ENCODE results near the gene PCDHA9. TPM values are rescaled to one million over a fixed set of nuclear protein-coding genes. Genes with fewer than 3 reads are reported as not detected.
"Not testable (repeated sequence)": the region's sequence is repeated elsewhere in the genome, so short reads cannot be mapped to it uniquely, and the experiment has no call there.

PCDHA9 gene
- total RNA-seq, 3 donors from 2014 or later: not detected

- H3K4me1 Mint-ChIP-seq (ENCODE audit: low read depth): no peaks in the 10 kb centered on the region
Observed at GRCh38 chr5:140857177-140857986, 9.2 kb downstream of the PCDHA9 start.

GRCh38 chr5:140857987-140858240 is 9.7 kb downstream of the PCDHA9 start:
- ATAC-seq (no peak), DNase-seq (no peak)
- Mint-ChIP-seq H3K4me3 (no peak overlapping the region), H3K36me3 (ENCODE audit: insufficient read depth) (no peaks in the 10 kb centered on the region), H3K9me3 (peaks cover 7% of the 10 kb centered on the region), H3K27me3 (ENCODE audit: low read depth) (peaks cover 2% of the 10 kb centered on the region), H3K4me1 (ENCODE audit: low read depth) (no peaks in the 10 kb centered on the region)

More at GRCh38 chr5:140857177-140857986, 9.2 kb downstream of the PCDHA9 start:
- Mint-ChIP-seq H3K36me3 (ENCODE audit: insufficient read depth) (no peaks in the 10 kb centered on the region), H3K27me3 (ENCODE audit: low read depth) (peaks cover 2% of the 10 kb centered on the region), H3K9me3 (peaks cover 7% of the 10 kb centered on the region), H3K4me3 (no peak overlapping the region)
- ATAC-seq (no peak), DNase-seq (no peak)

GRCh38 chr5:140862441-140863295 is 14.5 kb downstream of the PCDHA9 start:
- Mint-ChIP-seq H3K36me3 (ENCODE audit: insufficient read depth) (no peaks in the 10 kb centered on the region), H3K4me1 (ENCODE audit: low read depth) (no peaks in the 10 kb centered on the region), H3K9me3 (peaks cover 3% of the 10 kb centered on the region), H3K27me3 (ENCODE audit: low read depth) (peaks cover 5% of the 10 kb centered on the region), H3K4me3 (no peak overlapping the region)
- no peak for ATAC-seq
- DNase-seq: no peak

GRCh38 chr5:140868721-140869554 is 20.8 kb downstream of the PCDHA9 start, which contains the start of gene PCDHA11:
PCDHA11 (plus strand) TSS chr5:140868957; CDS start chr5:140869104, 147 bp downstream.
- DNase-seq (no peak), ATAC-seq (no peak)
- Mint-ChIP-seq H3K36me3 (ENCODE audit: insufficient read depth) (peaks cover 2% of the 10 kb centered on the region), H3K4me3 (no peak within 1 kb of the TSS), H3K9me3 (peaks cover 6% of the 10 kb centered on the region), H3K27me3 (ENCODE audit: low read depth) (peaks cover 18% of the 10 kb centered on the region), H3K4me1 (ENCODE audit: low read depth) (no peaks in the 10 kb centered on the region)

- H3K4me1 Mint-ChIP-seq (ENCODE audit: low read depth): no peaks in the 10 kb centered on the region
- peaks cover 2% of the 10 kb centered on the region for H3K36me3 Mint-ChIP-seq (ENCODE audit: insufficient read depth)
- ATAC-seq (no peak), DNase-seq (no peak)
- H3K4me3 Mint-ChIP-seq: no peak overlapping the region
- H3K27me3 Mint-ChIP-seq (ENCODE audit: low read depth): peaks cover 21% of the 10 kb centered on the region
- peaks cover 6% of the 10 kb centered on the region for H3K9me3 Mint-ChIP-seq
Observed at GRCh38 chr5:140869555-140869886, 21.3 kb downstream of the PCDHA9 start.

- Mint-ChIP-seq H3K4me3 (no peak overlapping the region), H3K4me1 (ENCODE audit: low read depth) (no peaks in the 10 kb centered on the region), H3K9me3 (peaks cover 6% of the 10 kb centered on the region), H3K27me3 (ENCODE audit: low read depth) (peaks cover 26% of the 10 kb centered on the region), H3K36me3 (ENCODE audit: insufficient read depth) (peaks cover 2% of the 10 kb centered on the region)
- DNase-seq (no peak), ATAC-seq (no peak)
Observed at GRCh38 chr5:140870221-140871201, 22.3 kb downstream of the PCDHA9 start.

GRCh38 chr5:140875085-140876065 is 27.2 kb downstream of the PCDHA9 start, which contains the start of gene PCDHA12:
PCDHA12 (plus strand) TSS chr5:140875308; CDS start chr5:140875473, 165 bp downstream.
- Mint-ChIP-seq H3K4me1 (ENCODE audit: low read depth) (no peaks in the 10 kb centered on the region), H3K36me3 (ENCODE audit: insufficient read depth) (no peaks in the 10 kb centered on the region), H3K27me3 (ENCODE audit: low read depth) (peaks cover 42% of the 10 kb centered on the region), H3K4me3 (no peak within 1 kb of the TSS), H3K9me3 (peaks cover 14% of the 10 kb centered on the region)
- no peak for DNase-seq
- ATAC-seq: no peak

- DNase-seq; H3K4me1 Mint-ChIP-seq (ENCODE audit: low read depth); H3K4me3 Mint-ChIP-seq; H3K36me3 Mint-ChIP-seq (ENCODE audit: insufficient read depth); ATAC-seq: not testable (repeated sequence)
- Mint-ChIP-seq H3K9me3 (peaks cover 25% of the 10 kb centered on the region), H3K27me3 (ENCODE audit: low read depth) (peaks cover 48% of the 10 kb centered on the region)
Observed at GRCh38 chr5:140876541-140877261, 28.5 kb downstream of the PCDHA9 start.

- ATAC-seq (no peak), DNase-seq (no peak)
- Mint-ChIP-seq H3K4me1 (ENCODE audit: low read depth) (no peaks in the 10 kb centered on the region), H3K9me3 (peaks cover 27% of the 10 kb centered on the region), H3K36me3 (ENCODE audit: insufficient read depth) (no peaks in the 10 kb centered on the region), H3K4me3 (no peak overlapping the region), H3K27me3 (ENCODE audit: low read depth) (peaks cover 48% of the 10 kb centered on the region)
Observed at GRCh38 chr5:140877262-140877581, 29.0 kb downstream of the PCDHA9 start.

- no peak for ATAC-seq
- H3K36me3 Mint-ChIP-seq (ENCODE audit: insufficient read depth): no peaks in the 10 kb centered on the region
- H3K9me3 Mint-ChIP-seq: peaks cover 37% of the 10 kb centered on the region
- no peaks in the 10 kb centered on the region for H3K4me1 Mint-ChIP-seq (ENCODE audit: low read depth)
- H3K4me3 Mint-ChIP-seq: no peak within 1 kb of the TSS
- no peak for DNase-seq
- peaks cover 34% of the 10 kb centered on the region for H3K27me3 Mint-ChIP-seq (ENCODE audit: low read depth)
Observed at GRCh38 chr5:140881889-140882590, 33.9 kb downstream of the PCDHA9 start, which contains the start of gene PCDHA13. PCDHA13 (plus strand) TSS chr5:140882124; CDS start chr5:140882269, 145 bp downstream.

- H3K4me3 Mint-ChIP-seq: no peak overlapping the region
- peaks cover 34% of the 10 kb centered on the region for H3K27me3 Mint-ChIP-seq (ENCODE audit: low read depth)
- no peak for ATAC-seq
- no peaks in the 10 kb centered on the region for H3K4me1 Mint-ChIP-seq (ENCODE audit: low read depth)
- peaks cover 41% of the 10 kb centered on the region for H3K9me3 Mint-ChIP-seq
- no peaks in the 10 kb centered on the region for H3K36me3 Mint-ChIP-seq (ENCODE audit: insufficient read depth)
- DNase-seq: no peak
Observed at GRCh38 chr5:140882591-140882899, 34.4 kb downstream of the PCDHA9 start.

- H3K4me1 Mint-ChIP-seq (ENCODE audit: low read depth): no peaks in the 10 kb centered on the region
Observed at GRCh38 chr5:140883373-140883772, 35.2 kb downstream of the PCDHA9 start.

More at GRCh38 chr5:140883373-140883772, 35.2 kb downstream of the PCDHA9 start:
- no peaks in the 10 kb centered on the region for H3K36me3 Mint-ChIP-seq (ENCODE audit: insufficient read depth)
- H3K9me3 Mint-ChIP-seq: peaks cover 42% of the 10 kb centered on the region
- H3K4me3 Mint-ChIP-seq: no peak overlapping the region
- ATAC-seq (no peak), DNase-seq (no peak)
- peaks cover 32% of the 10 kb centered on the region for H3K27me3 Mint-ChIP-seq (ENCODE audit: low read depth)

Measured in activated T-cell treated with anti-CD3 and anti-CD28 coated beads, Interleukin-2, amount 50 U/mL, for 4 hours (primary cell).